HUDEP-2 (cell line): ENCODE results near the gene ADAMTS14.

Experiments
- DNase-seq, 76 experiments: peaks; one replicate each; lab custom pipeline; 2025; ENCODE audit not compliant: unreplicated experiment in 76 of 76; lab: John Stamatoyannopoulos, UW

The ADAMTS14 gene

DNA sequence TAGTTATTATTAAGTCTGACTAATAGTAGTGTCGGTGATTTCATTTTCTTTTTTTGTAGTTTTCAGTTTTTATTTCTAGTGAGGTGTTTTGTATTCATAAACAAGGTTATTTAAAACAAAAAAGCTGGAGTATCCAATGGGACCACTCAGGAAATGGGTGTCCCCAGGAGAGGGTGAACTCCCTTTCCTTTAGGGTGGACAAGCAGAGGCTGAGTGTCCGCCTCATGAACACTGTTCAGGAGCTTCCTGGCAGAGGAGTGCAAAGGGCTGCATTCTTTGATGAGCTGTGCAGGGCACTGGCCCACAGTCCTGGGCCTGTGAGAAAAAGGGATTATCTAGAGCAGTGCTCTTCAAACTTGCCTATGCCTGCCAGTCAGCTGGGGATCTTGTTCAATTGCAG, 56.0 kb downstream of the ADAMTS14 start:
- no peak for DNase-seq

DNA sequence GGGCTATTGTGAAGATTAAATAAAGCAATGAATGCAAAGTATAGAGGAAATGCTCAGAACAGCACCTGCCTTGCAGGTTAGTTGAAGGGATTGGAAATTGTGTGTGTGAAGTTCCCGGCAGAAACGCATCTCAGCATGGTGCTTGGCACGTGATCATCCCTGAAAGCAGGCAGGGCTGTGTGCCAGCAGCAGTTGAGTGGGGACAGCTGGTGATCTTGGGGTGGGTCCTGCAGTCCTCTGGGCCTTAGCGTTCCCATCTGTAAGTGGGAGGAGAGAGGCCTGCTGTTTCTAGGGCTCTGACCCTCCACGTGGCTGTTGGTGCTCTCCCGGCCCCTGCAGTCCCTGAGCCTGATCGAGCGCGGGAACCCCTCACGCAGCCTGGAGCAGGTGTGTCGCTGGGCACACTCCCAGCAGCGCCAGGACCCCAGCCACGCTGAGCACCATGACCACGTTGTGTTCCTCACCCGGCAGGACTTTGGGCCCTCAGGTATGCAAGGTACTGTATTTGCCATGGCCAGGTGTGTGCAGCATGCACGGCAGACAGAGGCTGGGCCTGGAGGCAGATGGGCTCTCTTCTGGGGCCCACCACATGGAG, 57.6 kb downstream of the ADAMTS14 start:
- peak in 2 of 76 experiments; percentile 3 to 19 for DNase-seq

DNA sequence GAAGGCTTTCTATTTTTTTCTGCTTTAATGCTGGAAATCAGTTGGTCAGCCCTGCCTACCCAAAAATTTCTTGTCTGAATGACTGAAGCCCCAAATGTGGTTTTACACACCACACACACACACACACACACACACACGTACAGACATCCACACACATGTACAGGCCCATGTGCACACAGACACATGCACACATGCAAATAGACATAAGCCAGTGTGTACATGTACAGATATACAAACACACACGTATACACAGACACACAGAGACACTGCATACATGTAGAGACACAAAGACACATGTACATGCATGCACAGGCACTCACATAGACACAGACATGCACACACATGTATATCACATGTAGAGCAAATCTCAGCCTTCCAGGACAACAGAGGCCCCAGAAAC, 58.6 kb downstream of the ADAMTS14 start:
- DNase-seq: no peak

DNA sequence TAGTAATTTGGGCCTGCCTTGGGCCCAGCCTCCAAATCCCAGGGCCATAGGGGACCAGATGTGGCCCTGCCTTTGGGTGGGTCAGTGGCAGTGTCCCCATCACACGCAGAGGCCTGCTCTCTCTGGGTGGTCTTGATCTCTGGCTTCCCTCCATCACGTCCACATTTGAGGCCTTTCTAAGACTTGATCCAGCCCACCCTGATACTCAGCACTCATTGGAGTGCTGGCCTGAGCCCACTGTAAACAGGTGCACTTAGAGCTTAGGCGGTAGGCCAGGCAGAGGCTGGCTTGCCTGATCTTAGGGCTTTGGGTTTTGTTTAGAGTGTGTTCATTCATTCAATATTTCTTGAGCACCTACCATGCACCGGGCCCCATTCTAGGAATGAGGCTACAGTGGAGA, 60.3 kb downstream of the ADAMTS14 start:
- no peak for DNase-seq

DNA sequence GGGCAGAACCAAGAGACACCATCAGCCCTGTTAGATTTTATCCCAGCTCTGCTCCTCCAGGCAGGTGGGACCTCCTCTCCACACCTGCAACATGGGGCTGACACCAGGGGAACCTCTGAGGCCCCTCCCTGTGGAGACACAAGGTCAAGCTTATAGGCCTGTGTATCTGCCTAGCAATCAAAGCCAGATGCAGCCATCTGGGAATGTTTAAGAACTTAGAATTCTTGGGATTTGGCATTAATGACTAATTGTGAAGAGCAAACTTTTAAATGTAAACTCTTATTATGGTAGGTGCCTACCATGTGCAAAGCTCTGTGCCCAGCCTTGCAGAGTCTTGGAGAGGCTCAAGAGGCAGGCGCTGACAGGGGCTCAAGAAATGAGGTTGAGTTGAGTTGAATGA, 60.7 kb downstream of the ADAMTS14 start:
- no peak for DNase-seq

DNA sequence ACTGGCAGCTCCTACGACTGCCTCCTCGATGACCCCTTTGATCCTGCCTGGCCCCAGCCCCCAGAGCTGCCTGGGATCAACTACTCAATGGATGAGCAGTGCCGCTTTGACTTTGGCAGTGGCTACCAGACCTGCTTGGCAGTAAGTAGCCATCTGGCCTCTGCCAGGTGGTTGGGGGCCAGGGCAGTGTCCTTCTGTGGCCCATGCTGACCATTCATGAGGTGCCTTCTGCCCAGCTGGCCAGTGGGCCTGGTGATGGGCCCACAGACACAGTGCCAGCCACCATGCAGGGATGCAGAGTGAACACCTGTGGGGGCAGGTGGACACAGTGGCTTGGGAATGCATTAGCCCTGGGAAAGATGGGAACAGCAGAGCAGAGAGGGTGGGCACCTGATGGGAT, 62.9 kb downstream of the ADAMTS14 start:
- no peak for DNase-seq

DNA sequence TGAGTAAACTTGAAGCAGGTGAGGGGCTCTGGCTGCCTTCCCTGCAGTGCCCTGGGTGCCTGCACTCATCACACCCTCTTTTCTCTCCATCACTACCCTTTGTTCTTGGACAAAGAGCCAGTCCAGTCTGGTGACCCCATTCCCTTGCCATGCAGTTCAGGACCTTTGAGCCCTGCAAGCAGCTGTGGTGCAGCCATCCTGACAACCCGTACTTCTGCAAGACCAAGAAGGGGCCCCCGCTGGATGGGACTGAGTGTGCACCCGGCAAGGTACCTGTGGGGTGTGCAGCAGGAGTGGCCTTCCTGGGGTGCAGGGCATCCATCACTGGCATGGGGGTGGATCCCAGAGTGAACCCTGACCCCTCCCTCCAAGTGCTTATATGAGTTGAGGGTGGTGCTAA, 64.2 kb downstream of the ADAMTS14 start:
- no peak for DNase-seq

DNA sequence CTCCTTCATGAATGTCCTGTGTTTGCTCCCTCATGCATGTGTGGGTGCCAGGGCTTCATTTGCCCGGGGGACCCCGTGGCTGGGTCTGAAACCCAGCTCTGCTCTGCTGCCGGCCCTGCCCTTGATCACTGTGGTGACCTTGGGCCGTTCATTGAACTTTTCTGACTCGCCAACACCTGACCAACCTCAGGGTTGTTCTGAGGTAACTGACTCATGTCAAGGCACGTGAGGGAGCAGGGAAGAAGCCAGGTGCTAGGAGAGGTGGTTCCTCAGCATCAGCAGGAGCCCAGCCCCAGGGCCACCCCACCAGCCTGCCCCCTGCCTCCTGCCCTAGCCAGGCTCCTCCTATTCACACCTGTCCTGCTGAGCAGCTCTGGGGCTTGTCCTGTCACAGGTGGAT, 64.9 kb downstream of the ADAMTS14 start:
- DNase-seq: no peak

DNA sequence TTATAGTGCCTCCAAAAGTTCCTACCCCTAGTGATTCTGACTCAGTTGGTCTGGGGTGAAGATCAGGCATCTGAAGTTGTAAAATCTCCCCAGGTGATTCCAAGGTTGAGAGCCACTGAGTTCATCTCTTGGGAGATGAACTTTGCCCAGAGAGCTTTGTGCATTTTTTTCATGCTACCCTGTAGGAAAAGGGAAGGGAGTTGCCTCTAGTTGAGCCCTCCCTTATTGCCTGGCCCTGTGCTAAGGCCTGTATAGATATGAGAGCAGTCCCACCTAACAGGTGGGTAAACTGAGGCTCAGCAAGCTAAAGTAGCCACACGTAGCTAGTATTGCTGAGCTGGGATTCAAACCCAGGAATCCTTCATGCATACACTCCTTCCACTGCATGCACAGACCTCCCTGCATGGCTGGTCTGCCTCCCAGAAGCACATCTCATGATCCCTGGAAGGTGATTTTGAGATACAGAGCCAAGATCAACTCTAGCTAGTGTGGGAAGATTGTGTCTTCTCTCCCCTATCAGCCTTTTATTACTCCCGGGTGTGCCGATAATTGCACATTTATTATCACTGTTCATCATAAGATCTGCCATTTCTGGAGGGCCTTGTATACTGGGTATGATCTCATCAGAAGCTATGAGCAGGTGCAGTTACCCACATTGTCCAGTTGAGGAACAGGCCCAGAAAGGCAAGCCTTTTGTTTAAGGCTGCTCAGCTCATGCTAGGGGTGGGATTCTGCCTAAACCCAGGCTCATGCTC, 65.9 kb downstream of the ADAMTS14 start:
- no peak for DNase-seq

DNA sequence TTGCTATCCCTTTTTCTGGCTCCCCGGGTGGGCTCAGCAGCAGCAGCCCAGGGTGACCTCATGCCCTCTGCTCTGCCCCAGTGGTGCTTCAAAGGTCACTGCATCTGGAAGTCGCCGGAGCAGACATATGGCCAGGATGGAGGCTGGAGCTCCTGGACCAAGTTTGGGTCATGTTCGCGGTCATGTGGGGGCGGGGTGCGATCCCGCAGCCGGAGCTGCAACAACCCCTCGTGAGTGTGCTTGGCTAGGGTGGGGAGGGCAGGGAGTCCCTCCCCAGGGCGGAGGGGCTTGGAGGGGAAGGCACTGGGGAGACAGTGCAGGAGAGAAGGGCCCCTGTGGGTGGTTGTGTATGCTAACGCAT, 66.4 kb downstream of the ADAMTS14 start:
- no peak for DNase-seq

DNA sequence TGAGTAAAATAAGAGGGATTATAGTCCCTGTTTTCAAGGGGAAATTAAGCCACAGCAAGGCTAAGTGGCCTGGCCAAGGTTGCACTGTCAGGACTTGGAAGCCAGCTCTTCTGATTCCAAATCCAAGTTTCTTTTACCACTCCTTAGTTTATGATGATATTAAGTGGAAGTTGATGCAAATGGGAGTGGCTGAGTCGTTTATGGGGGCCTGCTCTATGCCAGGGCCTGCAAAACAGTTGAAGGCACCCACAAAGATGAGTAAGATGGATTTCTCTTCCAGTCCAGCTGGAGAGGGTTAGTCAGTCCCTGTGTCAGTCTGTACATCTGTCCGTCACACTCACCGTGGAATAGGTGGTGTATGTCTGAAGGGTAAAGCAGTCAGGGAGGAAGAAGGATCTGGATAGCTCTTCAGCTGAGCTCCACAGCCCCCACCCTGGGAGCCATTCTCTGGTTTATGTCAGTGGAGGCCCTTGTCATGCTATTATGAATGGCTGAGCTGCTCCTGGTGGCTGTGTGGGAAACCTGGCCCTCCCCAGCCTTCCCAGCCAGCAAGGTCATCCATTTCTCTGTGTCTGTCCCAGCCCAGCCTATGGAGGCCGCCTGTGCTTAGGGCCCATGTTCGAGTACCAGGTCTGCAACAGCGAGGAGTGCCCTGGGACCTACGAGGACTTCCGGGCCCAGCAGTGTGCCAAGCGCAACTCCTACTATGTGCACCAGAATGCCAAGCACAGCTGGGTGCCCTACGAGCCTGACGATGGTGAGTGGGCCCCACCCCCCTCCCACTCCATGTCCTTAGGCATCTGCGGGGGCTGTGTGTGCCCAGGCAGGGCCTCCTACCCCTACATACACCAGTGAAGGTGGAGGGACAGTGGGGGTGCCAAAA, 68.3 kb downstream of the ADAMTS14 start:
- no peak for DNase-seq

DNA sequence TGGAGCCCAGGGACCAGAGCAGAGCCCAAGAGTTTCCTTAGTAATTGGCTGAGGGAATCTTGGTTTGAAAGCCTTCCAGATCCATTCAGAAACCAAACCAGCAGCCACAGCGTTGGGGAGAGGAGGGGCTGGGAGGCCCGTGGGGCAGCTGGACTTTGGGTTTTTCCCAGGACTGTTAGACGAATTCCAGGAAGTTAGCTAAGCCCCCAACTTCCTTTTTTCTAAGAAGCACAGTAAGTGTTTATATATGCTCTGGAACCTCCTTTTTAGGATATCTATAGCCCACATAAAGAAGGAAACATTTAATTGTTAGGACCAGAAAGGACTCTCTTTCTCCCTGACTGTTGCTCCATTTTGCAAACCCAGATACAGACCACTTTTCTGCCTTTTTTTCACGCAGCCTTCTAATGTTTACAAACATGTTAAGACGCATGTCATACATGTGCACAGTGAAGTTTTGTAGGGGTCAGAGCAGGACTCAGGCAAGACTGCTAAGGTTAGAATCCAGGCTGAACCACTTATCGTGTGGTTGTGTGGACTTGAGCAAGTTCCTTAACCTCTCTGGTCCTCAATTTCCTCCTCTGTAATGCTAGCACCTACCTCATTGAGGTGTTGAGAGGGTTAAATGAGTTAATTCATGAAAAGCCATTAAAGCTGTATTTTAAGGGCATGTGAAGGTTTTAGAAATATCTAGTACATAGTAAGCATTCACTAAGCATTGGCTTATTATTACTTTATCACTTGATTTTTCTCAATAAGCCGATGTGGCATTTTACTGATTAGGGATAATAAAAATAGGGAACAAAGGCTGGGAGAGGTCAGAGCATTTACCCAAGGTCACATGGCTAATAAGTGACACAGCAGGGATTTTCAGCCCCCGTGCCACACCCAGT, 70.5 kb downstream of the ADAMTS14 start:
- peak in 2 of 76 experiments; percentile 1 to 9 for DNase-seq

DNA sequence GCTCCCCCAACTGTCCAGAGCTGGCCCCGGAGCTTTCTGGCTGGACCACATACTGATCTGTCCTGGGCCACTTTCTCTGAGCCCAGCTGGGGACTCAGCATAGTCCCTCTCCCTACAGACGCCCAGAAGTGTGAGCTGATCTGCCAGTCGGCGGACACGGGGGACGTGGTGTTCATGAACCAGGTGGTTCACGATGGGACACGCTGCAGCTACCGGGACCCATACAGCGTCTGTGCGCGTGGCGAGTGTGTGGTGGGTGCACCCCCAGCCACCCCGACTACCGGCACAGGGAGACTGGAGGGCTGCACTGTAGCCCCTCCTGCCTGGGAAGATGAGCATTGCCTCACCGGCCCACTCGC, 71.1 kb downstream of the ADAMTS14 start:
- DNase-seq: no peak

DNA sequence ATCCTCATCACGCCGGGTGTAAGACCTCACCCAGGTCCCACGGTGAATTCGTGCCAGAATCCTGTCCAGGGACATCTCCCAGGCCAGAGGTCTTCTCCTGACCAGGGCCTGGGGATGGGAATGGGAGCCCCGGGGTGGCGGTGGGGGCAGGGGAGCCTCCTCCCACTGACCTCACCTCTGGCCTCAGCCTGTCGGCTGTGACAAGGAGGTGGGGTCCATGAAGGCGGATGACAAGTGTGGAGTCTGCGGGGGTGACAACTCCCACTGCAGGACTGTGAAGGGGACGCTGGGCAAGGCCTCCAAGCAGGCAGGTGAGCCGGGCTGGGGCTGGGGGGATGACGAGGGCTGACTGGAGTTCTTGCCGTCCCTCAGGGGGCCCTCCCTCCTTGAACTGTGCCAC, 71.6 kb downstream of the ADAMTS14 start:
- no peak for DNase-seq

DNA sequence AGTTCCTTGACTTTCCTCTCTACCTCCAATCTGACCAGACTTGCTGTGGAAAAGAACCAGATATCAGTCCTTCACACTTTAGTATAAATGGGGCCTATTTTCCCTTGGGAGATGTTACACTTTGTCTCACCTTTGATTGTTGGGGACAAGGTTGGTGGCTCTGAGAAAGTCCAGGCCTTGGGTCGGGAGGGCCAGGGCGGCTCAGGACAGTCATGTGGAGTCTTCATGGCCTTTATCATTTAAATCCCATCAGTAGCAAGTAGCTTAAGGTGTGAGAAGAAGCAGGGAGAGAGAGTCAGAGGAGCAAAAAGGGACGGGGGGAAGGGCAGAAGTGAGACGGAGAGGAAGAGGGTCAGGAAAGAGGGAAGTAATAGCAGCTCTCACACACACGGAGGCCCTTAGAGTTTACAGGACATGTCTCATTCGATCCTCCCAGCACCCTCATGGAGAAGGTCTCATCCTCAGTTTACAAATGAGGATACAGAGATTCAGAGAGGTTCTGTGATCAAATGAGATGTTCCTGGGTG, 72.4 kb downstream of the ADAMTS14 start:
- DNase-seq: no peak

DNA sequence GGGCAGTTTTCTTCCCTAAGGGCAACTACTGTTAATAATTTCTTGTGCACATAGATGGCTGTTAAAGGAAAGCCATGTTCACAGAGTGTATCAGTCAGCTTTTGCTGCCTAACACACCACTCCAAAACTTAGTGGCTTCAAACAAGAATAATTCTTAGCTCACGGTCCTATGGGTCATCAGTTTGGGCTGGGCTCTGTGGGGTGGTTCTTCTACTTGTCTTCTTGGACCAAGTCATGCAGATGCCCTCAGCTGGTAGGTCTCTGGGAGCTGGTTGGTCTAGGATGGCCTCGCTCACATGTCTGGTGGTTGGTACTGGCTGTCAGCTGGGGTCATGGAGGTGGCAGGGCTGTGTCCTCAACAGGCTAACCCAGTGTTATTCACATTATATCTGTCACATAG, 73.2 kb downstream of the ADAMTS14 start:
- no peak for DNase-seq

DNA sequence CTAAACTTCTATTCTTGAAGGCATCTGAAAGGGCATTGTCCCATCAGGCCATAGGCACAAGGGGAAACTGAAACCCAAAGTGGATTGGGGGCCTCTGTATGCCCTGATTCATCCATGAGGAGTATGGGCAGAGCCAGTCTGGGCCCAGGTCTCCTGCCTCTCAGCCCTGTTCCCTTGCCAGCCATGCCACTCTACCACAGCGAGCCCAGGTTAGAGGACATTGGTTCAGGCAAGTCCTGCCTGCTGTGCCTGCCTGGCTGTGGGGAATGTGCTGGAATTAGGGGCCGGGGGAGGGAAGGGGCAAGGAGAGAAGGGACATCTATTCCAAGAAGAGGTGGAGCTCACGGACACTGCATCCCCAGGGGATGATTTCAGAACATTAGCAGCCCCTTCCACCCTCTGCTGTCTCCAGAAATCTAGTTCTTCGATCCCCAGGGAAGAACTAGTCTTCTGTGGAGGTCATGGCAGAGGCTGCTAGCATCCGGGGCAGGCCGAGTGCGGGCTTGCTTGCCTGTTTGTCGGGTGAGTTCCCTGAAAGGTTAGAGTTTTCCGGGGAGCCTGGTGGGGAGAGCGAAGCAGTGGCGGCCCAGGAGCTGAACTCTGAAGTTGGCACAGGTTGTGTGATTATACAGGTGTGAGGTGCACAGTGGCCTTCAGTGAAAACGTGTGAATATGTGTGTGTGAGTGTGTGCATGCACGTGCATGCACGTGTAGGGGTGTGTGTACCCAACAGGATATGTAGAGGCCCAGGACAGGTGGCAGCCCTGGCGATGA, 75.1 kb downstream of the ADAMTS14 start:
- no peak for DNase-seq

DNA sequence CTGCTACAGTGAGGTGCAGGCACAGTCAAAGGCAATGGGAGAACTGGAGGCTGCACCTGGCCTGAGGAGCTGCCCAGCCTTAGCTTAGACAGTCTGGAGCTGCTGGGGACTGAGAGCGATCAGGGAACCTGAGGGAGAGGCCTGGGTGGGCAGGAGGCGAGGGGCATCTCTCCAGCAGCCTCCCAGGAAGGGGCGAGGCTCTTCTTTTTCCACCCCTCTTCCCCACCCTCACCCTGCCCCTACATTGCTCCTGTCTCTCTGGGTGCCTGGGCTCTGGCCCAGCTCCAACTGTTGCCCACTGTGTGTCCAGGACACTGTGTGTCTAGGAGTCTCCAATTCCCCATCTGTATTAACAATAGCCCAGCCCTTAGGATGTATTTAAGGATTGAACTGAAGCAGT, 76.0 kb downstream of the ADAMTS14 start:
- no peak for DNase-seq

DNA sequence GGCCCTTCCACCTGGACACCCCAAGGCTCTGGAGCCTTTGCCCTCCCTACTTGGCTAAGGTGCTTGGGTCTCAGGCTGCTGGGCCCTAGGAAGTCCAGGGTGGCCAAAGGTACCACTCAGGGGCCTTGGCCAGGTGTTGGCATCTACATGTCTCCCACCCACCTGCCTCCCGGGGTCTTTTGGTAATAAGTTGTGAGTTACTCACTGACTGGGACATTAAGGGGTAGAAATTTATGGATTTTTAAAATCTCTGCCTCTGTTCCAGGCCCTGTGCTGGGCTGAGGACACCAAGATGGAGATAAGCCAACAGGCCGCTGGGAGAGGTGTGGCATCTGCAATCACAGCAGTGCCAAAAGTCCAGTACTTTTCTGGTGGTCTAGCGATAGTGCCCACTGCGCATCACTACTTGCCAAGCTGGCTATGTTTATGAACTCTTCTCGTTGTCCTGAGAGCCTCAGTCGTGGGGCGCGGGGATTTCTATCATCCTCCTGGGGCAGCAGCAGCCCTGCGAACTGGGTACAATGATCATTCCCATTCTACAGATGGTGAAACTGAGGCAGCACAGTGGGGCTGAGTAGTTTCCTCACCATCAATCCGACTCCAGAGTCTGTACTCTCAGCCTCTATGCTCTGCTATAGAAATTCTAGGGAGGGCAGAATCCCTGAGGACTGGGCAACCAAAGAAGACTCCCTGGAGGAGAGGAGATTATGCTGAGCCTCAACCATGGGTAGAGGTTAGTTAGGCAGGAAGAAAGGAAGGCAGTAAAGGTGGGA, 76.7 kb downstream of the ADAMTS14 start:
- DNase-seq: no peak
